ENCODE results near the gene PHOX2B. TPM values are rescaled to one million over a fixed set of nuclear protein-coding genes. Genes with fewer than 3 reads are reported as not detected.

The PHOX2B gene
- not detected in 2 replicates for total RNA-seq

GRCh38 chr4:41748571-41749475 is at the start of gene PHOX2B:
Gene PHOX2B, minus strand, starts transcription at chr4:41748725. Its CDS starts 115 bp downstream, at chr4:41748610.
- TF ChIP-seq CTCF (IDR thresholded peaks at IDR 0.05; ENCODE audit: insufficient read depth, low read length, poor library complexity, severe bottlenecking): no peak
- H3K36me3 ChIP-seq (ENCODE audit: control insufficient read depth, insufficient read depth, low read length): no peaks in the 10 kb centered on the region

GRCh38 chr4:41797260-41797659 is 48.7 kb upstream of the PHOX2B start:
- H3K36me3 ChIP-seq (ENCODE audit: control insufficient read depth, insufficient read depth, low read length): no peaks in the 10 kb centered on the region
- DNase-seq (ENCODE audit: low read depth): peak; percentile 4
- no peak for TF ChIP-seq CTCF (IDR thresholded peaks at IDR 0.05; ENCODE audit: insufficient read depth, low read length, poor library complexity, severe bottlenecking)

More at GRCh38 chr4:41748571-41749475, at the start of gene PHOX2B:
- no peak for DNase-seq (ENCODE audit: low read depth)
- Histone ChIP-seq H3K27me3 (ENCODE audit: control insufficient read depth, insufficient read depth, low read length) (peaks cover 89% of the 10 kb centered on the region), H3K4me3 (ENCODE audit: low read depth, low read length) (no peak within 1 kb of the TSS)

DNA sequence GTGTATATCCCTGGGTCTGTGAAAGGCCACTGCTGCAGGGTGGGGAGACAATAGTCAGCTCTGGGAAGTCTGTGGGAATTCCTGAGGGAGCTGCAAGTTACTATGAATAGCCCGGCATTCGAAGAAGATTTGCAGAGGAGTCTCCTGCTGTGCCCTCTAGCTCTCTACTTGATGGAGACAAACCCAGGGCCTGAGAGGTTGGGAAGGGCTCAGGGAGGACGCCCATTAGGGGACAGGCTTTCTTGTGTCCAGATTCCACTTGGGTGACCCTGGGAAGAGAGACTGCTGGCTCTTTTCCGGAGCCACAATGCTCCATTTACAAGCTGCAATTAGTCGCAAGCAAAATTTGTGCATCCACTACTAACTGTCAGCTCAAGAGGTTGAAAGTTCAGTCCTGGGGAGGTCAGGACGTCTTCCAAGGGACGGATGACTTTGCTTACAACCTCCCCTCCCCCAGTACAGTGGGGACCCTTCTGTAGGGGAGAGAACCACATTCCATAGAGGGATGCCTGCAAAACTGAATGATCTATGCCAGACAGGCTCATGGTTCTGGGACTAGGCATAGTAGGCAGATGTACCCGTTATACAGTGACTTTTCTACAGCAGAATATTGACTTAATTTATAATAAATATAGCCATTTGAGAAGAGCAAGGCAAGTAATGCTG is 48.2 kb upstream of the PHOX2B start:
- Histone ChIP-seq H3K36me3 (ENCODE audit: control insufficient read depth, insufficient read depth, low read length) (no peaks in the 10 kb centered on the region), H3K27me3 (ENCODE audit: control insufficient read depth, insufficient read depth, low read length) (no peaks in the 10 kb centered on the region), H3K4me3 (ENCODE audit: low read depth, low read length) (no peak overlapping the region)
- no peak for TF ChIP-seq CTCF (IDR thresholded peaks at IDR 0.05; ENCODE audit: insufficient read depth, low read length, poor library complexity, severe bottlenecking)
- DNase-seq (ENCODE audit: low read depth): no peak

More at GRCh38 chr4:41797260-41797659, 48.7 kb upstream of the PHOX2B start:
- no peak overlapping the region for H3K4me3 ChIP-seq (ENCODE audit: low read depth, low read length)
- no peaks in the 10 kb centered on the region for H3K27me3 ChIP-seq (ENCODE audit: control insufficient read depth, insufficient read depth, low read length)

GRCh38 chr4:41795796-41796385 is 47.4 kb upstream of the PHOX2B start:
- no peak for TF ChIP-seq CTCF (IDR thresholded peaks at IDR 0.05; ENCODE audit: insufficient read depth, low read length, poor library complexity, severe bottlenecking)
- DNase-seq (ENCODE audit: low read depth): no peak
- no peak overlapping the region for H3K4me3 ChIP-seq (ENCODE audit: low read depth, low read length)
- no peaks in the 10 kb centered on the region for H3K27me3 ChIP-seq (ENCODE audit: control insufficient read depth, insufficient read depth, low read length)
- H3K36me3 ChIP-seq (ENCODE audit: control insufficient read depth, insufficient read depth, low read length): no peaks in the 10 kb centered on the region

DNA sequence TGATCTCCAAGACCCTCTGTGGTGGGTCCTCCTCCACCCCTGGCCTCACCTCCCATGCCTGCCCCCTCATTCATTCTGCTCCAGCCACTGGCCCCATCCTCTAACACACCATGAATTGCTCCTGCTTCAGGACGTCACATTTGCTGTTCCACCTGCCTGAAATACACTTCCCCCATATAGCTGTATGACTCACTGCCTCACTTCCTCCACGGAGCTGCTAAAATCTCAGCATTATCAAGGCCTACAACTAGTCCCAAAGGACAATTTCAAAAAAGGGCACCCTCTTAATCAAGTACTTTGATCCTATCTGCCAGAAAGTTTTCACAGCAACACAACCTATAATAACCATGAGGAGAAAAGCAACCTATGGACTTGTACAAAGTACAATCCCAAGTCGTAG is 43.6 kb upstream of the PHOX2B start:
- TF ChIP-seq CTCF (IDR thresholded peaks at IDR 0.05; ENCODE audit: insufficient read depth, low read length, poor library complexity, severe bottlenecking): no peak
- no peaks in the 10 kb centered on the region for H3K36me3 ChIP-seq (ENCODE audit: control insufficient read depth, insufficient read depth, low read length)
- no peak for DNase-seq (ENCODE audit: low read depth)
- no peaks in the 10 kb centered on the region for H3K27me3 ChIP-seq (ENCODE audit: control insufficient read depth, insufficient read depth, low read length)
- no peak overlapping the region for H3K4me3 ChIP-seq (ENCODE audit: low read depth, low read length)
